B cell (primary cell): ENCODE results near the gene STK4.

Experiments used
- CTCF ChIP-seq: fragments of 200-600 bp; IDR thresholded peaks from one replicate; pipeline ENCODE4 v1.8.0; 2022; ENCODE audit warnings: antibody characterized with exemption, mild to moderate bottlenecking
- EZH2 ChIP-seq: IDR thresholded peaks from 2 replicates; pipeline ENCODE4 v1.6.1; 2012; ENCODE audit warnings: borderline replicate concordance, low read depth, mild to moderate bottlenecking, moderate library complexity, low read length; ENCODE audit not compliant: insufficient read depth, poor library complexity, severe bottlenecking

- TF ChIP-seq CTCF (no peak), EZH2 (no peak)
Observed at GRCh38 chr20:45037635-45038034, 71.3 kb downstream of the STK4 start.
